ENCODE measurements around the gene MYO7B. TPM values are rescaled to one million over a fixed set of nuclear protein-coding genes. Genes with fewer than 3 reads are reported as not detected.
"Not testable (repeated sequence)": the region's sequence is repeated elsewhere in the genome, so short reads cannot be mapped to it uniquely, and the experiment has no call there.

Gene MYO7B
- total RNA-seq, 1 donor from 2014 or later: 0.44 TPM

GRCh38 chr2:127523269-127523939 is 12.1 kb upstream of the MYO7B start:
- peaks cover 42% of the 10 kb centered on the region for H3K4me1 ChIP-seq
- intact Hi-C loops (cut with micrococcal nuclease): no loop called here
- H3K36me3 ChIP-seq: peaks cover 42% of the 10 kb centered on the region
- H3K27ac ChIP-seq (replicated peaks): no peak overlapping the region
- H3K27me3 ChIP-seq (ENCODE audit: low read depth): no peaks in the 10 kb centered on the region
- DNase-seq: no peak
- no peak for TF ChIP-seq CTCF (IDR thresholded peaks at IDR 0.05; ENCODE audit: borderline replicate concordance)
- no peaks in the 10 kb centered on the region for H3K9me3 ChIP-seq (replicated peaks)
- no peak overlapping the region for H3K4me3 ChIP-seq

- H3K27ac ChIP-seq (replicated peaks); intact Hi-C loops (cut with micrococcal nuclease); H3K9me3 ChIP-seq (replicated peaks); DNase-seq; H3K27me3 ChIP-seq (ENCODE audit: low read depth); H3K4me3 ChIP-seq: not testable (repeated sequence)
- H3K4me1 ChIP-seq: peaks cover 42% of the 10 kb centered on the region
- peaks cover 42% of the 10 kb centered on the region for H3K36me3 ChIP-seq
Measured at GRCh38 chr2:127524198-127524834, 11.2 kb upstream of the MYO7B start.

GRCh38 chr2:127525691-127526131 is 9.8 kb upstream of the MYO7B start:
- Histone ChIP-seq H3K9me3 (replicated peaks) (no peaks in the 10 kb centered on the region), H3K27ac (replicated peaks) (peak overlapping the region; percentile 95), H3K36me3 (peaks cover 28% of the 10 kb centered on the region), H3K27me3 (ENCODE audit: low read depth) (no peaks in the 10 kb centered on the region), H3K4me3 (peak overlapping the region; percentile 95), H3K4me1 (peaks cover 42% of the 10 kb centered on the region)
- no peak for DNase-seq
- no peak for TF ChIP-seq CTCF (IDR thresholded peaks at IDR 0.05; ENCODE audit: borderline replicate concordance)
- intact Hi-C loops (cut with micrococcal nuclease): no loop called here

DNA sequence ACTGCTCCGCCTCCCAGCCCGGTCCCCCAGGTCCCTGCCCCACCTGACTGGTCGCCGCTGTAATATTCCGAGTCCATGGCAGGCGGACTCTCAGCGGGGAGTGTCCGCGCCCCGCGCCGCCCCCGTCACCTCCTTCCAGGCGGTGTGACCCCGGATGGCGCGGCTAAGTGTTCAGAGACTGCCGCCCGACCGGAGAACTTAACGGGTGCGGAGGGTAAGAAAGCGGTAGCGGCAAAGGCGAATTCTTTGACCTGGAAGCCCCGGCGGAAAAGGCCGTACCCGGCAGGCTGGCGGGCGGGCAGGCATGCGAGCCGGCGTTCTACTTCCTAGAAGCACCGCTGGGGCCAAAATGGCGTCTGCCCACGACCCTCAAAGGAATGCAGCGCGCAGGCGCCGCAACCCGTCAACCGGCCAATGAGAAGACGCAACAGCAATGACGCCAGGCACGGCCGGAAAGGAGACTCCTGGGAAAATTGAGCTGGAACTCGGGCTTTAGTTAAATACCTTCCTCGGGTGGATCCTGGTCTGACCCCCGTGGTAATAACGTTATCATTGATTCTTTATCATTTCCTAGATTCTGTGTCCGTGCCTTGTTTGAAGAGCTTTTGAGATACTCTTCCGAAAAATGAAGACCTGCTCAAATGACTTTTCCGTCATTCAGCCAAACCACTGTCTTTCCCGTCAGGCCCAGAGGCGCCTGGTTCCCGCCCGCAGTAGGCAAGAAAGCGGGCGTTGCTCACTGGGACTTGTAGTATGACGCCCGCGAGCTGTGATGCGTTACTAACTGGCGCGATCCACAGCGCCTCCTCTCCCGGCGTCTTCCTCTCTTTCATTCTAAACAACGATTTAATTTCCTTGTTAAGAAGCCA is 9.1 kb upstream of the MYO7B start, which contains the start of gene IWS1:
Gene IWS1 (minus strand): TSS at position 358 of the 869 bp plus-strand sequence. CDS start 281 bp downstream, at position 77.
- intact Hi-C loops (cut with micrococcal nuclease): no loop called here
- DNase-seq: peak; percentile 94
- TF ChIP-seq CTCF (IDR thresholded peaks at IDR 0.05; ENCODE audit: borderline replicate concordance): peak; percentile 59

DNA sequence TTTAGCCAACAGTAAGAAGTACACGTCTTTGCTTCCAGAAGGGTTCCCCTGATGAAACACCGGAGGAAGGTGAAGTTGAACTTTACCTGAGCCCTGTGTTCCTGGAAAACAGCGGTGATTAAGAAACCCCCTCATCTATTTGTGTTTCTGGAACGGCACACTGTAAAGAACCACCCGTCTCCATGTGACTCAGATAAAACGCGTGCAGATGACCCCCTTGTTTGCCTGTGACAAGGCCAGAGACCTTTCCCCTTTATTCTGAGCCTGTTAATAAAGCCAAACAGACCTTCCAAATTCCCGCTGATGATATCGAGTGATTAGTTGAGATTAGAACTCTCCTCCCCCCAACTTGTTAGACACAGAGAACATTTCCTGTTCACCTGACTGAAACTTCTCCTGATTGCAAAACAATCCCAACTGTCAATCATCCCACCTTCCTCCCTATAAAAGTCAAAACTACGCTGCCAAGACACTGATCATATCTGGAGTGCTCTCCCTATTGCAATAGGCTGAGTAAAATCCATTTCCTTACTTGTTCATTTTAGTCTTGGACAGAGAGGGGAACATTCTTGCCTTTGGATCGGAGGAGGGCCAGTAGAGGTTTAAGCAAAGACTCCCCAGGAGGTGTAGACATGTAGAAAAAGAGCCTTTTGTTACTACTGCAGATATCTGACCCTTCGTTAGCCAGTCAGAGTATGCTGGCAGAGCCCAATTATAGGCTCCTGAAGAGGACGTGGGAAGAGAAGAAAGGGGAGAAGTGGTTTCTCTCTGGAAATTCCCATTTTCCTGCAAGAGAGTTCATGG is 8.3 kb upstream of the MYO7B start:
- Histone ChIP-seq H3K36me3 (peaks cover 17% of the 10 kb centered on the region), H3K4me1 (peaks cover 42% of the 10 kb centered on the region), H3K27me3 (ENCODE audit: low read depth) (no peaks in the 10 kb centered on the region), H3K27ac (replicated peaks) (peak overlapping the region; percentile 95), H3K4me3 (peak overlapping the region; percentile 95), H3K9me3 (replicated peaks) (no peaks in the 10 kb centered on the region)
- DNase-seq: no peak
- no peak for TF ChIP-seq CTCF (IDR thresholded peaks at IDR 0.05; ENCODE audit: borderline replicate concordance)
- intact Hi-C loops (cut with micrococcal nuclease): no loop called here

More for the DNA sequence above, 9.1 kb upstream of the MYO7B start, which contains the start of gene IWS1:
- H3K4me1 ChIP-seq: peaks cover 42% of the 10 kb centered on the region
- peak within 1 kb of the TSS; percentile 95 for H3K4me3 ChIP-seq
- H3K27ac ChIP-seq (replicated peaks): peak within 1 kb of the TSS; percentile 95
- H3K36me3 ChIP-seq: peaks cover 23% of the 10 kb centered on the region
- H3K27me3 ChIP-seq (ENCODE audit: low read depth): no peaks in the 10 kb centered on the region
- no peaks in the 10 kb centered on the region for H3K9me3 ChIP-seq (replicated peaks)
